GM12864 (cell line): ENCODE data around the gene PWWP2B.

ENCODE experiments used
- DNase-seq: peaks from one replicate; pipeline ENCODE4 v3.0.0-alpha.2; 2011; ENCODE audit warnings: low read depth
- H3K4me3 ChIP-seq: 2 replicates; pipeline ENCODE4 v1.5.1; 2011; ENCODE audit warnings: mild to moderate bottlenecking, low read depth, low read length, control low read depth
- TF ChIP-seq, protein P1 (sequence below): IDR thresholded peaks from 2 replicates; pipeline ENCODE4 v1.5.1; 2011; ENCODE audit warnings: low read depth, mild to moderate bottlenecking, moderate library complexity, low read length, control low read depth, inconsistent platforms; ENCODE audit errors: missing control alignments

Gene PWWP2B

DNA sequence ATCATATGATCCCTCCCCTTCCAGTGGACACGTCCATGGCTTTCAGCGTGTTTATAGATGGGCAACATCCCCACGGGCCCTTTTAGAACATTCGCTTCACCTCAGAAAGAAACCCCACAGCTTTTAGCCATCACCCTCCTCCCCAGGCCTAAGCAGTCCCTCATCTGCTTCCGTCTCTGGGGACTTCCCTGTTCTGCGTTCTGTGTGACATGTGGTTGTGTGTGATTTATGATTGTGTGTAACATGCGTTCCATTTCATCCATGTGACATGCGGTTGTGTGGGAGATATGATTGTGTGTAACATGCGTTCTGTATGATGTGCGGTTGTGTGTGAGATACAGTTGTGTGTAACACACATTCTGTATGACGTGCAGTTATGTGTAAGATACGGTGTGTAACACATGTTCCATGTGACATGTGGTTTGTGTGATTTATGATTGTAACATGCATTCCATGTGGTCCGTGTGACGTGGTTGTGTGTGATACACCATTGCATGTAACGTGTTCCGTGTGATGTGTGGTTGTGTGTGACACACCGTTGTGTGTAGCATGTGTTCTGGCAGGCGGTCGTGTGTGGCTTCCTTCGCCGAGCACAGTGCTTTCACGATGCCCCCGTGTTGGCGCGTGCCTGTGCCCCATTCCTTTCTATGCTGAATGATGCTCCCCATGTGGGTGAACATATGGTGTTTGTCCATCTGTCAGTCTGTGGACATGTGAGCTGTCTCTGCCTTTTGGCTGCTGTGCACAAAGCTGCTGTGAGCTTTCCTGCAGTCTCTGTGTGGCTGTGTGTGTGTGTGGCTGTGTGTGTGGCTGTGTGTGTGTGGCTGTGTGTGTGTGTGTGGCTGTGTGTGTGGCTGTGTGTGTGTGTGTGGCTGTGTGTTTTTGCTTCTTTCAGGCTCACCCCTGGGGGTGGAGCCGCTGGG lies 26.2 kb downstream of the PWWP2B start:
- DNase-seq: no peak
- TF ChIP-seq, protein P1, sequence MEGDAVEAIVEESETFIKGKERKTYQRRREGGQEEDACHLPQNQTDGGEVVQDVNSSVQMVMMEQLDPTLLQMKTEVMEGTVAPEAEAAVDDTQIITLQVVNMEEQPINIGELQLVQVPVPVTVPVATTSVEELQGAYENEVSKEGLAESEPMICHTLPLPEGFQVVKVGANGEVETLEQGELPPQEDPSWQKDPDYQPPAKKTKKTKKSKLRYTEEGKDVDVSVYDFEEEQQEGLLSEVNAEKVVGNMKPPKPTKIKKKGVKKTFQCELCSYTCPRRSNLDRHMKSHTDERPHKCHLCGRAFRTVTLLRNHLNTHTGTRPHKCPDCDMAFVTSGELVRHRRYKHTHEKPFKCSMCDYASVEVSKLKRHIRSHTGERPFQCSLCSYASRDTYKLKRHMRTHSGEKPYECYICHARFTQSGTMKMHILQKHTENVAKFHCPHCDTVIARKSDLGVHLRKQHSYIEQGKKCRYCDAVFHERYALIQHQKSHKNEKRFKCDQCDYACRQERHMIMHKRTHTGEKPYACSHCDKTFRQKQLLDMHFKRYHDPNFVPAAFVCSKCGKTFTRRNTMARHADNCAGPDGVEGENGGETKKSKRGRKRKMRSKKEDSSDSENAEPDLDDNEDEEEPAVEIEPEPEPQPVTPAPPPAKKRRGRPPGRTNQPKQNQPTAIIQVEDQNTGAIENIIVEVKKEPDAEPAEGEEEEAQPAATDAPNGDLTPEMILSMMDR: no peak

DNA sequence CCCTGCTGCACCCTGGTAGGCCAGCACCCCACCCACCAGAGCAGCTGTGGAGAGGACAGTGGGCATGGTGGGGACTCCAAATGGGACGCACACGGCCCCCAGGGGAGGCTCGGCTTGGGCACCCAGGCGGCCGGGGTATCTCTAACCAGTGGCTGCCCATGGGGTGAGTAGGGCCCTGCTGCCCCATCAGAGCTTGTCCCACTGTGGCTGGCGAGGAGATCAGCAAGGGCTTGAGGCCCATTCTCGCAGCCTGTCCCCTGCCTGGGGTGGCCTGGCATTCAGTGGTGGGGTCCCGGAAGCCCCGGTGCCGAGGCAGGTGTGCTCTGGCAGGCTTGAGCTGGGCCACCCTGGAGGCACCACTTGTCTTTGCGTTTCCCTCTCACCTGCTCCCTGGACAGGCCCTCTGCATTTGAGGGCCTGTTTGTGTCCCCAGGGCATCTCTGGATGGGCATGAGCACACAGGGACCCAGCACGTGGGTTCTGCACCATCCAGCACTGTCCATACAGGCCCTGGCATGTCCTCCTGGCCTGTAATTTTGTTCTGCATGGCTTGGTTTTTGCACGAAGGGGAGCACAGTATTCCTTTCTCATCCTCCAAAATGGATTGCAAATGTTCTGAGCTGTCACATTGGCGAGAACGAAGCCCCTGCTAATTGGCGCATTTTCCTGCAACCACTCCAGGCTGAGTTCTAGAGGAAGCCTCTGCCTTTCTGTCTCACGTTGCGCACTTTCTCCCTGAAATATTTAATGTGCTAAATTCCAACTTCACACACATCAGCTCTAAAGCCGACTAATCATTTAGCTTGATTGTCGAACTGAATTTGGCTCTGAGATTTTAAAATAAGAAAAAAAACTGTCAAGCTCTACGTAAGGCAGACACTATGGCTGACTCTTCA lies 27.2 kb downstream of the PWWP2B start:
- no peak overlapping the region for H3K4me3 ChIP-seq
- TF ChIP-seq, protein P1: no peak
- no peak for DNase-seq

More for the DNA sequence above, 26.2 kb downstream of the PWWP2B start:
- no peak overlapping the region for H3K4me3 ChIP-seq

DNA sequence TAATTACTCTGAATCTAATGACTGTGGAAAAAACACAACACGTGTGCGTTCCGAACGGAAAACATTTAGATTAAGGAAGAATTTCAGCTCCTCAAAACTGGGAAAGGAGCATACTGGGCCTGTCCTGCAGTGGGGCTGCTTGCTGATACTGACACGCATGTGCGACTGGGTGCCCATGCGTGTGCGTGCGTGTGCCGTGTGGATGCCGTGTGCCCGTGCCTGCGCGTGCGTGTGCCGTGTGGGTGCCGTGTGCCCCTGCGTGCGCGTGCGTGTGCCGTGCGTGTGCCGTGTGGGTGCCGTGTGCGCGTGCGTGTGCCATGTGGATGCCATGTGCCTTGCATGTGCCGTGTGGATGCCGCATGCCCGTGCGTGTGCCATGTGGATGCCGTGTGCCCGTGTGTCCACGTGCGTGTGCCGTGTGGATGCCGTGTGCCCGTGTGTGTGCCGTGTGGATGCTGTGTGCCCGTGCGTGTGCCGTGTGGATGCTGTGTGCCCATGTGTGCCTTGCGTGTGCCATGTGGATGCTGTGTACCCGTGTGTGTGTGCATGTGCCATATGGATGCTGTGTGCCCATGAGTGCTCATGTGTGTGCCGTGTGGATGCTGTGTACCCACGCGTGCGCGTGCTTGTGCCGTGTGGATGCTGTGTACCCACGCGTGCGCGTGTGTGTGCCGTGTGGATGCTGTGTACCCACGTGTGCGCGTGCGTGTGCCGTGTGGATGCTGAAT lies 28.2 kb downstream of the PWWP2B start:
- DNase-seq: no peak
- TF ChIP-seq, protein P1: no peak
- no peak overlapping the region for H3K4me3 ChIP-seq

DNA sequence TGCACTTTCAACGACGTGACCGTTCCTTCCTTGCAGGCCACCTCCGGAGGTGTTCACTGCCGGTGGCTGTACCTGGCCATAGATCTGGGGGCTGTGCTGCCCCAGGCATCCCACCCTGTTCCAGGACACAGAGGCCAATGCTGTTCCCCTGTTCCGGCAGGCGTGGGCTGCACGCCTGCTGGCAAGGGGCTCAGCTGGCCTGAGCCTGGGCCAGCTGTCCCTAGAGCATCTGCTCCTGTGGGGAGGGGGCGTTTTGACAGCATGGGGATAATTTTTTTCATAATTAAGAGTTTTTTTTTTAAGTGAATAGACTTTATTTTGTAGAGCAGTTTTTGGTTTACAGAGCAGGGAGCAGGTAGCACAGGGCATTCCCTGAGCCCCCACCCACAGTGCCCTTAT lies 28.8 kb downstream of the PWWP2B start:
- TF ChIP-seq, protein P1: no peak
- DNase-seq: no peak
- H3K4me3 ChIP-seq: no peak overlapping the region

DNA sequence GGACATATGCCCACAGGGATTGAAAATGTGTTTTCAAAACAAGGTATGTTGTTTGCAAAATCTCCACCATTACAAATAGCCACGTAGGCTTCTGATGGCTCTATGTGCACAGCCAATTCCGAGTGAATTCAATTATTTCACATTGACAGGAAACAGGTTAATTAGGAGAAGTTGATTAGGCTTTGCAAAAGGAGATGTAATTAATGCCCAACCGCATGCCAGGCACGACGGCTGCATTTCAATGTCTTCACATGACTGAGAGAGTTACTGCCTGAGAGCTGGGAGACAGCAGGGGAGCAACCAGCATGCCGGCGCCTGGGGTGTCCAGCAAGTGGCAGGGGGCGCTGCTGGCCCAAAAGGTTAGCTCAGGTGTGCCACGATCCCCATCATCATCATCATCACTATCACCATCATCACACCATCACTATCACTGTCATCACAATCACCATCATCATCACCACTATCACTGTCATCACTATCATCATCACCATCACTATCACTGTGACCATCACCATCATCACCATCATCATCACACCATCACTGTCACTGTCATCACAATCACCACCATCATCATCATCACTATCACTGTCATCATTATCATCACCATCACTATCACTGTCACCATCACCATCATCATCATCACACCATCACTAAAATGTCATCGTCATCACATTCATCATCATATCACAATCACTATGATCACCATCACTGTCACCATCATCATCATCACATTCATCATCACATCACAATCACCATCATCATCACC lies 30.2 kb downstream of the PWWP2B start:
- TF ChIP-seq, protein P1: no peak
- no peak for DNase-seq
- H3K4me3 ChIP-seq: no peak overlapping the region

DNA sequence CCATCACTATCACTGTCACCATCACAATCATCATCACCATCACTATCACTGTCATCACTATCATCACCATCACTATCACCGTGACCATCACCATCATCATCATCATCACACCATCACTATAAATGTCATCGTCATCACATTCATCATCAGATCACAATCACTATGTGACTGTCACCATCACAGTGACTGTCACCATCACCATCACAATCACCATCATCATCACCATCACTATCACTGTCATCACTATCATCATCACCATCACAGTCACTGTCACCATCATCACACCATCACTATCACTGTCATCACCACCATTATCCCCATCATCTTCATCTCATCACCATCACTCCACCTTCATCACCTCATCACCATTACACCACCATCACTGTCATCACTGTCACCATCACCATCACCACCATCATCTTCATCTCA lies 31.0 kb downstream of the PWWP2B start:
- TF ChIP-seq, protein P1: no peak
- H3K4me3 ChIP-seq: no peak overlapping the region
- no peak for DNase-seq
